ENCODE measurements around the gene MR1.

MR1 gene

GRCh38 chr1:181061891-181062835 is 28.4 kb downstream of the MR1 start:
- no peak for DNase-seq (ENCODE audit: extremely low read depth in 1 of 2, low read depth in 1 of 2)

- peak in 1 of 2 donors; percentile 31 for DNase-seq (ENCODE audit: extremely low read depth in 1 of 2, low read depth in 1 of 2)
Measured at GRCh38 chr1:181062836-181063428, 29.1 kb downstream of the MR1 start.

- no peak for DNase-seq (ENCODE audit: extremely low read depth in 1 of 2, low read depth in 1 of 2)
Measured at GRCh38 chr1:181064011-181064623, 30.3 kb downstream of the MR1 start.

- no peak for DNase-seq (ENCODE audit: extremely low read depth in 1 of 2, low read depth in 1 of 2)
Measured at GRCh38 chr1:181064702-181065101, 30.9 kb downstream of the MR1 start.

- DNase-seq (ENCODE audit: extremely low read depth in 1 of 2, low read depth in 1 of 2), result no peak
Measured at GRCh38 chr1:181073638-181074037, 39.9 kb downstream of the MR1 start.

GRCh38 chr1:181075766-181076350 is 42.1 kb downstream of the MR1 start:
- no peak for DNase-seq (ENCODE audit: extremely low read depth in 1 of 2, low read depth in 1 of 2)

- DNase-seq (ENCODE audit: extremely low read depth in 1 of 2, low read depth in 1 of 2), result no peak
Measured at GRCh38 chr1:181076852-181077251, 43.1 kb downstream of the MR1 start.

GRCh38 chr1:181077576-181078242 is 43.9 kb downstream of the MR1 start:
- no peak for DNase-seq (ENCODE audit: extremely low read depth in 1 of 2, low read depth in 1 of 2)

GRCh38 chr1:181079382-181079781 is 45.6 kb downstream of the MR1 start:
- no peak for DNase-seq (ENCODE audit: extremely low read depth in 1 of 2, low read depth in 1 of 2)

GRCh38 chr1:181079920-181080319 is 46.1 kb downstream of the MR1 start:
- no peak for DNase-seq (ENCODE audit: extremely low read depth in 1 of 2, low read depth in 1 of 2)

- no peak for DNase-seq (ENCODE audit: extremely low read depth in 1 of 2, low read depth in 1 of 2)
Measured at GRCh38 chr1:181080556-181080955, 46.8 kb downstream of the MR1 start.

- DNase-seq (ENCODE audit: extremely low read depth in 1 of 2, low read depth in 1 of 2), result no peak
Measured at GRCh38 chr1:181081395-181081794, 47.6 kb downstream of the MR1 start.

GRCh38 chr1:181083842-181084605 is 50.2 kb downstream of the MR1 start:
- DNase-seq (ENCODE audit: extremely low read depth in 1 of 2, low read depth in 1 of 2), result no peak

- DNase-seq (ENCODE audit: extremely low read depth in 1 of 2, low read depth in 1 of 2), result no peak
Measured at GRCh38 chr1:181084606-181084969, 50.8 kb downstream of the MR1 start.

GRCh38 chr1:181086091-181086490 is 52.3 kb downstream of the MR1 start:
- no peak for DNase-seq (ENCODE audit: extremely low read depth in 1 of 2, low read depth in 1 of 2)

- no peak for DNase-seq (ENCODE audit: extremely low read depth in 1 of 2, low read depth in 1 of 2)
Measured at GRCh38 chr1:181086926-181087325, 53.1 kb downstream of the MR1 start.

GRCh38 chr1:181087400-181087901 is 53.7 kb downstream of the MR1 start:
- DNase-seq (ENCODE audit: extremely low read depth in 1 of 2, low read depth in 1 of 2), result no peak

- peak; percentile 92 for DNase-seq (ENCODE audit: extremely low read depth in 1 of 2, low read depth in 1 of 2)
Measured at GRCh38 chr1:181088079-181089016, 54.6 kb downstream of the MR1 start, which contains the start of gene IER5. IER5 (plus strand) TSS chr1:181088700; CDS start chr1:181088903, 203 bp downstream.

All from stimulated activated CD8-positive, alpha-beta memory T cell treated with anti-CD3 and anti-CD28 coated beads, Interleukin-7, amount 100 ng/mL, for 48 hours (primary cell).